GM18508 (cell line): Measurements from ENCODE around the gene ZNF672.
"Not testable (repeated sequence)": the region's sequence is repeated elsewhere in the genome, so short reads cannot be mapped to it uniquely, and the experiment has no call there.

Experiments
- ATAC-seq: cut with Tn5 transposase; IDR thresholded peaks from one replicate; pipeline ENCODE4 v1.9.1; 2021; ENCODE audit warnings: moderate number of reproducible peaks; ENCODE audit not compliant: insufficient read depth, unreplicated experiment

Gene ZNF672

DNA sequence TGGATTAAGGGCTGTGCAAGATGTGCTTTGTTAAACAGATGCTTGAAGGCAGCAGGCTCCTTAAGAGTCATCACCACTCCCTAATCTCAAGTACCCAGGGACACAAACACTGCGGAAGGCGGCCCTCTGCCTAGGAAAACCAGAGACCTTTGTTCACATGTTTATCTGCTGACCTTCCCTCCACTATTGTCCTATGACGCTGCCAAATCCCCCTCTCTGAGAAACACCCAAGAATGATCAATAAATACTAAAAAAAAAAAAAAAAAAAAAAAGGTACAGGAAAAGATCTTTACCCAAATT, 7.4 kb upstream of the ZNF672 start:
- ATAC-seq = not testable (repeated sequence)

GRCh38 chr1:248831842-248832241, 6.2 kb upstream of the ZNF672 start:
- no peak for ATAC-seq

DNA sequence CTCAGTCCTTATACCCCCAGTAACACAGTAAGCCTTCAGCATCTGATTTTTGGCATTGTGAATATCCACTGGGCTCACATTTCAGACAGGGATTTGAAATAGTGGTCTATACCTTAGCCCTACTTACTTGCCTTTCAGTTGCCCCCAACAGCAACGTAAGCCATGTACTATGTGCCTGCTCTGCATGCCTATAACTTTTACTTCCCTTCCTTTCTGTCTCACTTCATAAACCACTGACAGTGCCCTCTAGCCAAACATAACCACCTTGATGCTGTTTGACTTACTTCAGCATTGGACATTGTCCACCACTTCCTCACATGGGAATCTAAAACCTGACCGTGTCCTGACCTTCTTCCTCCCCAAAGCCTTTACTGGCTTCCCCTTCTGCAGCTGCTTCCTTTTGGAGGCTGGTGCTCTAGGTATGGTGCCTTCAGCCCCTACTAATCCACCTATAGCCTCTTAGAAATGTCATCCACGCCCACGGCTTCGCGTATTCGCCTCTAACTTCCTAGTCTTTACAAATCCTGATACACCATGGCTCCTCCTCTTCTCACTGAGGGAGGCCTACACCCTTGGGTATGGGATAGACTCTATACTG, 3.6 kb upstream of the ZNF672 start:
- no peak for ATAC-seq

GRCh38 chr1:248837045-248837780, 811 bp upstream of the ZNF672 start:
- ATAC-seq = no peak

- peak; percentile 56 for ATAC-seq
Observed at GRCh38 chr1:248838357-248839167, 538 bp downstream of the ZNF672 start.

DNA sequence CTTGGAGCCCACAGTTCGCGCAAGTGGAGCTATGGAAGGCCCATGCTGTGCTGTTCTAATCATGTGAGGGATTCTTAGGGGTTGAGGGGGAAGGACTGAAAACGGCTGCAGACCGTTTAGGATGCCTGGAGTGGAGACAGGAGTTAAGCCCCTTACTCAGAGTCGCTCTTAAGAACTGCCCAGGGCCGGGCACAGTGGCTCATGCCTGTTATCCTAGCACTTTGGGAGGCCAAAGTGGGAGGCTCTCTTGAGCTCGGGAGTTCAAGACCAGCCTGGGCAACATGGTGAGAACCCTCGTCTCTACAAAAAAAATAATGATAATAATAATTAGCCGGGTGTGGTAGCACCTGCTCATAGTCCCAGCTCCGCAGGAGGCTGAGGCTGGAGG, 1.1 kb downstream of the ZNF672 start:
- ATAC-seq = no peak

DNA sequence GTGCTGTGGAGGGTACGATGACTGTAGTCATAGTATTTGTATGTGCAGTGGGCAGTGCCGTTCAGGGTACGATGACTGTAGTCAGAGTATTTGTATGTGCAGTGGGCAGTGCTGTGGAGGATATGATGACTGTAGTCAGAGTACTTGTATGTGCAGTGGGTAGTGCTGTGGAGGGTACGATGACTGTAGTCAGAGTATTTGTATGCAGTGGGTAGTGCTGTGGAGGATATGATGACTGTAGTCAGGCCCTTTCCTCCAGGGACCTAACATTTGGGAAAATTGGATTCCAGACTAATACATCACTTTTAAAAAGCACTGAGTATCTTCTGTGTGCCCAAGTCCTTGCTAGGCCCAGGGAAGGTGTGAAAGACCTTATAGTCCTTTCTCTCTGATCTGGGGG, 2.9 kb downstream of the ZNF672 start:
- ATAC-seq = no peak

DNA sequence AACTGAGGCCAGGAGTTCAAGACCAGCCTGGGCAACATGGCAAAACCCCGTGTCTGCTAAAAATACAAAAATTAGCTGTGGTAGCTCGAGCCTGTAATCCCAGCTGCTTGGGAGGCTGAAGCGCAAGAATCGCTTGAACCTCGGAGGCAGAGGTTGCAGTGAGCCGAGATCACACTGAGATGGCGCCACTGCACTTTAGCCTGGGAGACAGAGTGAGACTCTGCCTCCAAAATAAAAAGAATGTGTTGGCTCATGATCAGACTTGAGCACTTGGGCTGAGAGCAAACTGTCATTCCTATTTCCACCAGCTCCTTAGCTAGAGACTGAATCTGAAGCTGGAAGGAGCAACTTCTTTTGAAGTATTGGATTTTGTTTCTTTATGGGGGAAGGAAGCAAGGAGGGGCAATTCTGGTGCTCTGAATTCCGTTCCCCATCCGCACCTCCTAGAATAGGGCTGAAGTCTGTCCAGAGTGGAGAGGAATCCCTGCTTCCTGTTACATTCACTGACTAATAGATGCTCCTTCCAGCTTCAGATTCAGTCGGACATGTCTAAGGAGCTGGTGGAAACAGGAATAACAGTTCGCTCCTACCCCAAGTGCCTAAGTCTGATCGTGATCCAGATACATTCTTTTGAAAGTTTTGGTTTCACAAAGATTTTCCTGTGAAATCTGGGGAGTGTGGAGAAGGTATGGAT, 3.8 kb downstream of the ZNF672 start:
- ATAC-seq = no peak

DNA sequence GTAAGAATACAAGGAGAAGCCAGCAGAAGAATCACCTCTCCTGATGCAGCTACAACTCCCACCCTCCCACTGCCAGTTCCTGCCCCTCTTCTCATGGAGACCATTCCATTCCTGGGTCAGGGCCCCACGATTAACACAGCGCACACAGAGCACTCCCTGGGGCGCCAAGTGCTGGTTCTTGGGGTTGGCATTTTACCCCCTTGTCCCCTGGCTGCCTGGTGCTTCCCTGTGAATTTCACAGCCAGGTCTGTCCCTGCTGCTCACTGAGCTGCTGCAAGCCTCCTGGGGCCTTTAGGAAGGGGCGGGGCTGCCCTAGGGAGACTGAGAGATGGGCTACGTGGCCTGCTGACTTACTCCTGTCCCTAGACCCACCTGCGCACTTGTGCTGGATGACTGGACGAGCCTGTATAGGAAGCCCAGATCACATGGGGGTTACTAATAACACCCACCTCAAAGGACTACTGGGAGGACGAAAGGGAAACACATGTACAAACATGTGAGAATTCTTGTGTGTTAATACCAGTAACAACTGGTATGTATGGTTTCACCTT, 4.8 kb downstream of the ZNF672 start:
- no peak for ATAC-seq

GRCh38 chr1:248843687-248844086, 5.7 kb downstream of the ZNF672 start:
- ATAC-seq = no peak

- ATAC-seq = no peak
Observed at GRCh38 chr1:248844526-248844925, 6.5 kb downstream of the ZNF672 start.

- no peak for ATAC-seq
Observed at GRCh38 chr1:248847181-248847955, 9.3 kb downstream of the ZNF672 start.

DNA sequence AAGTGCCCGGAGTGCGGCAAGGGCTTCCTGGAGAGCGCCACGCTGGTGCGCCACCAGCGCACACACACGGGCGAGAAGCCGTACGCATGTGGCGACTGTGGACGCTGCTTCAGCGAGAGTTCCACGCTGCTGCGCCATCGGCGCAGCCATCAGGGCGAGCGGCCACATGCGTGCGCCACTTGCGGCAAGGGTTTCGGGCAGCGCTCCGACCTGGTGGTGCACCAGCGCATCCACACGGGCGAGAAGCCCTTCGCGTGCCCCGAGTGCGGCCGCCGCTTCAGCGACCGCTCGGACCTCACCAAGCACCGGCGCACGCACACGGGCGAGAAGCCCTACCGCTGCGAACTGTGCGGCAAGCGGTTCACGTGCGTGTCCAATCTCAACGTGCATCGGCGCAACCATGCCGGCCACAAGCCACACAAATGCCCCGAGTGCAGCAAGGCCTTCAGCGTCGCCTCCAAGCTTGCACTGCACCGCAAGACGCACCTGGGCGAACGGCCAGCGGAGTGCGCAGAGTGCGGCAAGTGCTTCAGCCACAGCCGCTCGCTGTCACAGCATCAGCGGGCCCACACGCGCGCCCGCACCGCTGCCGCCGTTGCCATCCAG, 10.0 kb downstream of the ZNF672 start:
- ATAC-seq = no peak

GRCh38 chr1:248848602-248849001, 10.6 kb downstream of the ZNF672 start:
- no peak for ATAC-seq

DNA sequence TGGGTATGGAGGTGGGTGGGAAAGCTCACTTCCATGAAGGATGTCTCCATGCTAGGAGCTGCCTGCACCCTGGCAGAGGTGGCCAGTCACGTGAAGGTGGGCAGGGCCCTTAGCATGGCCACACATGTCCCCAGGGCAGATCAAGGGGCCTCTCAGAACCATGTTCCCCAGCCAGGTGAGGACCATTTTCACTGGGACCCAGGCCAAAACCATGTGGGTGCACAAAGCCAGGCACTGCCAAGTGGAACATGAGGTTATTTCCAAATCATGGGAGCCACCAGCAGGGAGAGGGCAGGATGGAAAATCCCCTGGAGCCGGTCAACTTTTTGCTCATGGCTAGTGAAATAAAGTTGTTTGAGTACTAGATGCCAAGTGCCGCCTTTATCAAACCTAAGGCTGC, 11.1 kb downstream of the ZNF672 start:
- no peak for ATAC-seq

DNA sequence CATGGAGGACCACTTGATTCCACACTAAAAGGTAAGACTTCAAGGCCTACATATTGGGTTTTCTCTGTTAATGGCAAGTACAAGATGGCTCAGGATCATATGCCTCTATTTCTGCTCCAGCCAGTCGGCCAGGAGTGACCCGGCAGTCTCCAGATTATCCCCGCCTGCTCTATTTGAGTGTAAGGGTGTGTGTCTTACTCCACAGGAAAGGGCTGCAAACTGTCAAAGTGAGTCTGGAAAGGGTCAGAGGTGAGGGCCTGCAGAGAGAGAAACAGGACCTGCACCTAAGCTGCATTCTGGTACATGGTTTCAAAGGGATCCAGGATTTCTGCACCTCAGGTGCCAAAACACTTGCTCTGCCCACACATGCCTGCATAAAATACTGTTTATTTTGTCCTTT, 11.6 kb downstream of the ZNF672 start:
- ATAC-seq = no peak

DNA sequence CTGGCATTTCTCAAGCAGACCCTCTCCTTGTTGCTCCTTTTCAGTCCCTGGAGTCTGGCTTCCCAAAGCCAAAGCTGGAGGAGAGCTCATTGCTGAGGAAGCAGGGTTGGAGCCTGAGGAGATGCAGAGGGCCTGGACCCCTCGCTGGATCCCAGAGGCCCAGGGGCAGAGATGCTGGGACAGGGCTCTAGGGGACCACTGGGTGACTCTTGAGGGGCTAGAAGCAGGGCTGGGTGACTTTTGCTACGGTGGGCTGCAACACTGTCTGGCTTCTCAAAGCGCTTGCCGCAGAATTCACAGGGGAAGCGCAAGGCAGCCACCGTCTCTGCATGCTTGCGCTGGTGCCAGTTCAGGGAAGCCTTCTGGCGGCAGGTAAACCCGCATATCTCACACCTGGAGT, 12.1 kb downstream of the ZNF672 start:
- no peak for ATAC-seq

GRCh38 chr1:248850536-248851251, 12.7 kb downstream of the ZNF672 start:
- ATAC-seq = no peak

DNA sequence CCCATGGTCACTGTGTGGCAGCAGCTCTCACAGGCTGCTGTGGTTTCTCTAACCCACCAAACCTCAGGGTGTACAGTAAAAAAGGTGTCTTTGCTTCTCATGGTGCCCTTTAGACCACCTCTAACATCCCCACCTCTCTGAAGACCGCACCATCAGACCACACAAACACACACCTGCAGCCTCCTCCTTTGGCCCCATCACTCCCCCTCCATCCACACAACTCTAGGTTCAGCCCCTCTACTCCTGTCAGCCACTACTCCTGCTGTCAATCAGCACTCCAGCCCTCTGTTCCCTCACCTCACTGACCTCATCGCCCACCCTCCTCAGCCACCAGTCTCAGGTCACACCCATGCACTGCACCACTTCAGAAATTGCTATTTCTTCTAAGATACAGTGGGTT, 13.4 kb downstream of the ZNF672 start:
- no peak for ATAC-seq
